SK-N-SH (cell line): Measurements from ENCODE around the gene RBM17. TPM values are rescaled to one million over a fixed set of nuclear protein-coding genes. Genes with fewer than 3 reads are reported as not detected.

Experiments used
- CTCF ChIA-PET: fragments of 300-600, 350-600 bp; formaldehyde crosslinking; extraction: SDS; loops from one replicate; lab custom pipeline; 2021; lab: Yijun Ruan, JAX
- POLR2A ChIA-PET: fragments of 350-600 bp; sonication (Branson Sonifier 250); formaldehyde crosslinking; extraction: SDS; loops from one replicate; lab custom pipeline; 2020; ENCODE audit warnings: antibody characterized with exemption, inconsistent platforms; lab: Yijun Ruan, JAX
- DNase-seq: peaks from one replicate; pipeline ENCODE4 v3.0.0; 2012
- H2AFZ ChIP-seq: fragments of 200-600 bp; sonication (generic); 2 replicates; pipeline ENCODE4 v1.8.1; 2016; ENCODE audit warnings: antibody characterized with exemption, mild to moderate bottlenecking, low read depth
- H3F3A ChIP-seq: fragments of 200-600 bp; sonication (generic); replicated peaks from 2 replicates; pipeline ENCODE3; 2016; ENCODE audit warnings: antibody characterized with exemption, mild to moderate bottlenecking; ENCODE audit not compliant: insufficient read depth
- H3K27ac ChIP-seq, 2 experiments: fragments of 200-500 bp in 1 of 2; fragments of 200-600 bp in 1 of 2; sonication (Bioruptor generic) in 1 of 2; sonication (generic), shearing (Covaris generic) in 1 of 2; 2 replicates each; pipeline versions ENCODE4 v1.5.1 to v1.6.1; 2014 to 2016; ENCODE audit warnings: low read depth in 2 of 2, inconsistent platforms in 1 of 2, low read length in 1 of 2, mild to moderate bottlenecking in 1 of 2, mixed read lengths in 1 of 2
- H3K27me3 ChIP-seq: fragments of 200-600 bp; sonication (generic), shearing (Covaris generic); 2 replicates; pipeline ENCODE4 v1.6.1; 2016; ENCODE audit warnings: mixed run types; ENCODE audit not compliant: insufficient read depth
- H3K36me3 ChIP-seq, 2 experiments: fragments of 200-500 bp in 1 of 2; fragments of 200-600 bp in 1 of 2; sonication (Bioruptor generic) in 1 of 2; sonication (generic) in 1 of 2; replicated peaks in 1 of 2; 2 replicates each; pipeline versions ENCODE3 to v1.5.1; 2014 to 2016; ENCODE audit warnings: low read length in 1 of 2, mild to moderate bottlenecking in 1 of 2; ENCODE audit not compliant: insufficient read depth in 2 of 2, control insufficient read depth in 1 of 2
- H3K4me1 ChIP-seq, 2 experiments: fragments of 200-500 bp in 1 of 2; fragments of 200-600 bp in 1 of 2; sonication (Bioruptor generic) in 1 of 2; sonication (generic), shearing (Covaris generic) in 1 of 2; 2 replicates each; pipeline versions ENCODE4 v1.5.1 to v1.6.1; 2014 to 2016; ENCODE audit warnings: low read depth in 1 of 2, low read length in 1 of 2, mixed run types in 1 of 2; ENCODE audit not compliant: insufficient read depth in 2 of 2, control insufficient read depth in 1 of 2
- H3K4me2 ChIP-seq: fragments of 200-600 bp; sonication (generic), shearing (Covaris generic); 2 replicates; pipeline ENCODE4 v1.6.1; 2017; ENCODE audit warnings: mixed run types
- H3K4me3 ChIP-seq, 2 experiments: fragments of 200-500 bp in 1 of 2; fragments of 200-600 bp in 1 of 2; sonication (Bioruptor generic) in 1 of 2; sonication (generic), shearing (Covaris generic) in 1 of 2; 2 replicates each; pipeline versions ENCODE4 v1.5.1 to v1.8.1; 2014 to 2016; ENCODE audit warnings: low read depth in 2 of 2, inconsistent platforms in 1 of 2, low read length in 1 of 2, mild to moderate bottlenecking in 1 of 2, mixed read lengths in 1 of 2, moderate library complexity in 1 of 2
- H3K79me2 ChIP-seq: fragments of 200-600 bp; sonication (generic); 2 replicates; pipeline ENCODE4 v1.8.1; 2017; ENCODE audit warnings: mild to moderate bottlenecking; ENCODE audit not compliant: insufficient read depth
- H3K9ac ChIP-seq: fragments of 200-600 bp; sonication (generic); 2 replicates; pipeline ENCODE4 v1.6.1; 2017; ENCODE audit warnings: mixed run types
- H3K9me2 ChIP-seq: fragments of 200-600 bp; sonication (generic); 2 replicates; pipeline ENCODE4 v1.6.1; 2017; ENCODE audit warnings: mixed run types
- H3K9me3 ChIP-seq: fragments of 200-600 bp; sonication (generic); 2 replicates; pipeline ENCODE4 v1.6.1; 2017; ENCODE audit warnings: mixed run types, mild to moderate bottlenecking, moderate library complexity
- H4K20me1 ChIP-seq: fragments of 200-600 bp; sonication (generic); 2 replicates; pipeline ENCODE4 v1.6.1; 2017; ENCODE audit warnings: mild to moderate bottlenecking, mixed run types; ENCODE audit not compliant: insufficient read depth
- ELF1 ChIP-seq: IDR thresholded peaks from 2 replicates; pipeline ENCODE4 v1.4.0; 2012
- EP300 ChIP-seq, 2 experiments: IDR thresholded peaks; 2 replicates each; pipeline versions ENCODE4 v1.4.0 to v1.6.1; 2012; ENCODE audit warnings: borderline replicate concordance in 1 of 2, low read depth in 1 of 2, low read length in 1 of 2
- FOSL2 ChIP-seq: IDR thresholded peaks from 2 replicates; pipeline ENCODE4 v1.4.0; 2012; ENCODE audit warnings: low read depth, mild to moderate bottlenecking, moderate library complexity, borderline replicate concordance
- FOXM1 ChIP-seq: IDR thresholded peaks from 2 replicates; pipeline ENCODE4 v1.4.0; 2012; ENCODE audit warnings: low read depth, mild to moderate bottlenecking
- GATA2 ChIP-seq: sonication (generic); formaldehyde crosslinking; IDR thresholded peaks from 2 replicates; pipeline ENCODE4 v1.5.0; 2020; ENCODE audit warnings: mild to moderate bottlenecking, missing genetic modification reagents
- IRF3 ChIP-seq: fragments of 150-350 bp; IDR thresholded peaks from 2 replicates; pipeline ENCODE4 v1.6.1; 2016; ENCODE audit warnings: mild to moderate bottlenecking, low read depth, low read length
- JUND ChIP-seq: IDR thresholded peaks from 2 replicates; pipeline ENCODE4 v1.4.0; 2012
- MAX ChIP-seq: IDR thresholded peaks from 2 replicates; pipeline ENCODE4 v1.4.0; 2012; ENCODE audit warnings: low read depth
- PBX3 ChIP-seq: IDR thresholded peaks from 2 replicates; pipeline ENCODE4; 2012
- RAD21 ChIP-seq: IDR thresholded peaks from 2 replicates; pipeline ENCODE4 v1.6.1; 2012; ENCODE audit warnings: mild to moderate bottlenecking, low read length
- REST ChIP-seq: IDR thresholded peaks from 2 replicates; pipeline ENCODE4 v1.6.1; 2012; ENCODE audit warnings: mild to moderate bottlenecking, low read depth, low read length, moderate library complexity
- RXRA ChIP-seq: IDR thresholded peaks from 2 replicates; pipeline ENCODE4 v1.4.0; 2012; ENCODE audit warnings: low read depth, mild to moderate bottlenecking, borderline replicate concordance
- SIN3A ChIP-seq: IDR thresholded peaks from 2 replicates; pipeline ENCODE4 v1.6.1; 2012; ENCODE audit warnings: low read depth, mild to moderate bottlenecking, low read length, moderate library complexity, borderline replicate concordance
- SMC3 ChIP-seq: IDR thresholded peaks from 2 replicates; pipeline ENCODE4 v1.6.1; 2012; ENCODE audit warnings: low read depth, low read length, improper control_type of control experiment
- TEAD4 ChIP-seq: IDR thresholded peaks from 2 replicates; pipeline ENCODE4 v1.4.0; 2012; ENCODE audit warnings: mild to moderate bottlenecking, borderline replicate concordance; ENCODE audit not compliant: insufficient read depth
- WGBS: methylation state at CpG from one replicate; pipeline ENCODE4 v1.1.6; 2017; ENCODE audit warnings: low lambda C conversion rate; 5-methylcytosine and 5-hydroxymethylcytosine counted together
- polyA plus RNA-seq, 3 experiments: library from polyadenylated mRNA; depleted of rRNA; stranded (reverse); fragments of >200 nt; gene quantifications; 2 replicates each; pipeline ENCODE4 v1.2.3, GENCODE V29; 2012

RBM17 gene
- polyA plus RNA-seq, 1 of the 3 experiments (the other 2 are of a cell fraction) = 32.6 TPM

- Histone ChIP-seq H3K9me3 (no peaks in the 10 kb centered on the region), H3K4me1 (no peaks in the 10 kb centered on the region), H3K9me2 (no peaks in the 10 kb centered on the region), H3K27ac (no peak overlapping the region), H4K20me1 (no peaks in the 10 kb centered on the region), H3K4me3 (no peak overlapping the region), H3K4me2 (no peak overlapping the region), H3K9ac (no peak overlapping the region), H3K27me3 (peaks cover 43% of the 10 kb centered on the region; the same call in 1 of the 2 replicates), H3K79me2 (no peaks in the 10 kb centered on the region), H3F3A (no peaks in the 10 kb centered on the region), H2AFZ (no peak overlapping the region), H3K36me3 (no peaks in the 10 kb centered on the region)
- no peak for TF ChIP-seq RAD21
- no peak for TF ChIP-seq ELF1
- no peak for TF ChIP-seq GATA2
- TF ChIP-seq EP300 (IDR thresholded peaks at IDR 0.05; ENCODE audit: borderline replicate concordance in 1 of 2, low read depth in 1 of 2, low read length in 1 of 2) = no peak
- TF ChIP-seq TEAD4 = no peak
- TF ChIP-seq IRF3 = no peak
- TF ChIP-seq FOSL2 = no peak
- TF ChIP-seq SMC3 = no peak
- no peak for TF ChIP-seq REST
- TF ChIP-seq JUND = no peak
- TF ChIP-seq RXRA = no peak
- TF ChIP-seq PBX3 = no peak
- no peak for TF ChIP-seq MAX
- no peak for TF ChIP-seq FOXM1
- no peak for TF ChIP-seq SIN3A
- ChIA-PET POLR2A (no interaction called here), CTCF (interaction anchor here (1.8 to 1.9 kb wide), 2 partner anchors 19 to 22 kb away, joined by 4 to 8 read pairs; no protein-coding TSS in a partner anchor)
- WGBS = 27% methylated on average over 4 of the region's 4 CpGs
- no peak for DNase-seq
These were observed 21.4 kb upstream of the RBM17 start for GRCh38 chr10:6067457-6067856.
